GM12878 (cell line): ENCODE results near the gene FADS1. TPM values are rescaled to one million over a fixed set of nuclear protein-coding genes. Genes with fewer than 3 reads are reported as not detected.

Experiments used
- ATAC-seq: fragments of 200-7000 bp; cut with Tn5 transposase; 3 replicates; pipeline ENCODE4 v1.9.1; 2020; ENCODE audit warnings: mild to moderate bottlenecking, moderate library complexity
- BruUV-seq: library from RNA; stranded (reverse); fragments of 400-500 nt; replicated peaks from 2 replicates; lab custom pipeline; 2021; lab: Mats Ljungman, UMichigan
- CTCF ChIA-PET: fragments of 300-600 bp; sonication (Branson Sonifier 250); formaldehyde crosslinking; extraction: SDS; loops from one replicate; lab custom pipeline; 2021; ENCODE audit warnings: inconsistent platforms; lab: Yijun Ruan, JAX
- POLR2A ChIA-PET: fragments of 350-600 bp; formaldehyde crosslinking; extraction: SDS; loops from one replicate; lab custom pipeline; 2021; ENCODE audit warnings: inconsistent platforms; lab: Charles Lee
- RAD21 ChIA-PET: fragments of 300-600 bp; sonication (Branson Sonifier 250); formaldehyde crosslinking; loops from one replicate; lab custom pipeline; 2023; ENCODE audit warnings: antibody characterized with exemption; ENCODE audit not compliant: unreplicated experiment; lab: Charles Lee
- SMC1A ChIA-PET: fragments of 300-600 bp; sonication (Branson Sonifier 250); formaldehyde crosslinking; loops from one replicate; lab custom pipeline; 2023; ENCODE audit not compliant: unreplicated experiment, uncharacterized antibody; lab: Charles Lee
- DNase-seq: peaks from one replicate; pipeline ENCODE4 v3.0.0-alpha.2; 2011; ENCODE audit warnings: low read depth, low spot score
- FAIRE-seq: peaks from 3 replicates; lab custom pipeline; 2011; peaks lifted over from hg19 to GRCh38; lab: Jason Lieb, UNC
- H2AFZ ChIP-seq: 2 replicates; pipeline ENCODE4 v1.6.0; 2011; ENCODE audit warnings: low read depth, low read length, control low read depth; ENCODE audit not compliant: control insufficient read depth
- H3K27ac ChIP-seq: 2 replicates; pipeline ENCODE4 v1.5.1; 2011; ENCODE audit warnings: control low read depth; ENCODE audit not compliant: control insufficient read depth, insufficient read depth
- H3K27me3 ChIP-seq, 2 experiments: replicated peaks in 1 of 2; 2 replicates each; pipeline versions ENCODE4 v1.6.0 to v1.6.1; 2011; ENCODE audit warnings: low read length in 1 of 2; ENCODE audit not compliant: control insufficient read depth in 2 of 2, insufficient read depth in 2 of 2
- H3K36me3 ChIP-seq, 2 experiments: 2 replicates each; pipeline ENCODE4 v1.5.1; 2011; ENCODE audit warnings: low read length in 1 of 2; ENCODE audit not compliant: control insufficient read depth in 2 of 2, insufficient read depth in 2 of 2
- H3K4me1 ChIP-seq: 2 replicates; pipeline ENCODE4 v1.6.1; 2011; ENCODE audit warnings: mild to moderate bottlenecking, low read length, moderate library complexity, mixed read lengths; ENCODE audit not compliant: control insufficient read depth, insufficient read depth
- H3K4me2 ChIP-seq: 2 replicates; pipeline ENCODE4 v1.6.0; 2011; ENCODE audit warnings: control low read depth; ENCODE audit not compliant: control insufficient read depth, insufficient read depth
- H3K4me3 ChIP-seq: fragments of 200-600 bp; sonication (generic); 2 replicates; pipeline ENCODE4 v1.5.1; 2016
- H3K79me2 ChIP-seq: 2 replicates; pipeline ENCODE4 v1.6.0; 2011; ENCODE audit warnings: low read length; ENCODE audit not compliant: control insufficient read depth, insufficient read depth
- H3K9ac ChIP-seq: 2 replicates; pipeline ENCODE4 v1.8.0; 2011; ENCODE audit warnings: low read length, control low read depth, mixed read lengths; ENCODE audit not compliant: control insufficient read depth, insufficient read depth
- H3K9me3 ChIP-seq: replicated peaks from 3 replicates; pipeline ENCODE4 v1.5.1; 2011; ENCODE audit warnings: mild to moderate bottlenecking, low read length; ENCODE audit not compliant: control insufficient read depth, insufficient read depth
- H4K20me1 ChIP-seq: 2 replicates; pipeline ENCODE4 v1.6.0; 2011; ENCODE audit not compliant: control insufficient read depth, insufficient read depth
- ASH2L ChIP-seq: fragments of 300-600, 200-600 bp; sonication (generic); IDR thresholded peaks from 2 replicates; pipeline ENCODE4 v1.6.1; 2017; ENCODE audit warnings: low read depth, mild to moderate bottlenecking, borderline replicate concordance
- BCL11A ChIP-seq: IDR thresholded peaks from 2 replicates; pipeline ENCODE4 v1.6.1; 2011; ENCODE audit warnings: low read depth, low read length
- FOS ChIP-seq: IDR thresholded peaks from 3 replicates; pipeline ENCODE4 v1.6.1; 2011; ENCODE audit warnings: borderline replicate concordance; ENCODE audit not compliant: insufficient read length; ENCODE audit errors: extremely low read depth
- FOXK2 ChIP-seq: fragments of 450-650 bp; IDR thresholded peaks from 2 replicates; pipeline ENCODE4 v1.6.1; 2017; ENCODE audit warnings: mild to moderate bottlenecking, moderate library complexity
- GATAD2B ChIP-seq: fragments of 450-650 bp; conservative IDR thresholded peaks from 2 replicates; pipeline ENCODE4 v1.6.1; 2017; ENCODE audit warnings: low read depth, mild to moderate bottlenecking, moderate library complexity
- HDAC2 ChIP-seq: fragments of 200-600 bp; sonication (generic); IDR thresholded peaks from 2 replicates; pipeline ENCODE4 v1.6.1; 2017
- IRF5 ChIP-seq: fragments of 450-650 bp; IDR thresholded peaks from 2 replicates; pipeline ENCODE4 v1.6.1; 2017; ENCODE audit warnings: borderline replicate concordance
- MLLT1 ChIP-seq: fragments of 450-650 bp; IDR thresholded peaks from 2 replicates; pipeline ENCODE4 v1.6.1; 2016; ENCODE audit warnings: mild to moderate bottlenecking
- MTA3 ChIP-seq: IDR thresholded peaks from 2 replicates; pipeline ENCODE4 v1.6.1; 2012; ENCODE audit warnings: low read length, inconsistent platforms, borderline replicate concordance
- NFYA ChIP-seq: IDR thresholded peaks from 2 replicates; pipeline ENCODE4 v1.6.1; 2011; ENCODE audit warnings: low read depth, mild to moderate bottlenecking, low read length, improper control_type of control experiment, borderline replicate concordance
- NFYB ChIP-seq: IDR thresholded peaks from 2 replicates; pipeline ENCODE4 v1.6.1; 2011; ENCODE audit warnings: low read depth, mild to moderate bottlenecking, low read length, improper control_type of control experiment, moderate library complexity; ENCODE audit not compliant: insufficient read depth
- NR2C2 ChIP-seq: IDR thresholded peaks from 2 replicates; pipeline ENCODE4 v1.6.1; 2011; ENCODE audit warnings: borderline replicate concordance, low read depth; ENCODE audit not compliant: control insufficient read depth, insufficient read length
- NR2F1 ChIP-seq: fragments of 450-650 bp; conservative IDR thresholded peaks from 2 replicates; pipeline ENCODE4 v1.6.1; 2017; ENCODE audit warnings: mild to moderate bottlenecking
- POLR2A ChIP-seq: IDR thresholded peaks from 2 replicates; pipeline ENCODE4 v1.6.1; 2011; ENCODE audit warnings: low read depth, mild to moderate bottlenecking, low read length
- POU2F2 ChIP-seq: IDR thresholded peaks from 3 replicates; pipeline ENCODE4 v1.6.1; 2011; ENCODE audit warnings: low read depth, mild to moderate bottlenecking, low read length, borderline replicate concordance
- RUNX3 ChIP-seq: IDR thresholded peaks from 2 replicates; pipeline ENCODE4 v1.6.1; 2012; ENCODE audit warnings: low read length, inconsistent platforms
- SMAD5 ChIP-seq: IDR thresholded peaks from 2 replicates; pipeline ENCODE4 v1.6.1; 2016; ENCODE audit warnings: antibody characterized with exemption, low read depth
- TCF12 ChIP-seq: IDR thresholded peaks from 2 replicates; pipeline ENCODE4 v1.6.1; 2011; ENCODE audit warnings: low read depth, mild to moderate bottlenecking, low read length
- YY1 ChIP-seq: IDR thresholded peaks from 2 replicates; pipeline ENCODE4 v1.6.1; 2011; ENCODE audit warnings: low read depth, mild to moderate bottlenecking, low read length
- ZBTB33 ChIP-seq: fragments of 450-650 bp; IDR thresholded peaks from 2 replicates; pipeline ENCODE4 v1.6.1; 2017; ENCODE audit warnings: mild to moderate bottlenecking
- ZNF207 ChIP-seq: fragments of 450-650 bp; IDR thresholded peaks from 2 replicates; pipeline ENCODE4 v1.6.1; 2014; ENCODE audit warnings: antibody characterized with exemption, mild to moderate bottlenecking, borderline replicate concordance
- WGBS: methylation state at CpG from one replicate; pipeline ENCODE4 v1.1.6; 2016; ENCODE audit warnings: low lambda C conversion rate; ENCODE audit not compliant: insufficient replicate concordance, insufficient coverage; ENCODE audit errors: missing lambda C conversion rate; 5-methylcytosine and 5-hydroxymethylcytosine counted together
- in situ Hi-C: fragments of 300-500 bp; cut with MboI; formaldehyde crosslinking; loops from 9 replicates; pipeline ENCODE4 v1.14.3; 2018; ENCODE audit warnings: mixed read lengths
- intact Hi-C: fragments of 100-400 bp; cut with micrococcal nuclease; formaldehyde crosslinking; loops from one replicate; pipeline ENCODE4 v1.14.2; 2022; ENCODE audit not compliant: unreplicated experiment
- polyA plus RNA-seq, 11 experiments: library from polyadenylated mRNA; depleted of rRNA in 4 of 11; unstranded in 6 of 11; stranded (reverse) in 5 of 11; fragments of >200 nt; fragmentation: Nextera tagmentation in 4 of 11; fragmentation: Illumina TruSeq in 1 of 11; extraction: Ambion mirVana in 4 of 11; extraction: Trizol in 1 of 11; gene quantifications; 1 replicate in 1 of 11; 2 replicates in 10 of 11; pipeline versions ENCODE4 v1.2.1 to v1.2.3, GENCODE V29; 2011 to 2016; ENCODE audit warnings: inconsistent platforms in 2 of 11, missing spikeins in 2 of 11, low read depth in 1 of 11
- total RNA-seq, 4 experiments: library from RNA; depleted of rRNA in 3 of 4; stranded (reverse); fragments of >200 nt in 3 of 4; fragmentation: Illumina TruSeq in 1 of 4; extraction: Trizol in 1 of 4; gene quantifications; 2 replicates each; pipeline versions ENCODE4 v1.2.1 to v1.2.3, GENCODE V29; 2013 to 2021

Gene FADS1
- total and polyA plus RNA-seq, 10 of the 15 experiments (the other 5 are each of a cell fraction or from before 2014, with no cell fraction given) = 8.8 to 73.9 (median 39.0) TPM

GRCh38 chr11:61814247-61814957 is 2.4 kb downstream of the FADS1 start:
- H4K20me1 ChIP-seq = no peaks in the 10 kb centered on the region
- no peaks in the 10 kb centered on the region for H3K27me3 ChIP-seq
- ChIA-PET SMC1A (interaction anchor here (0.9 to 5.1 kb wide), 10 partner anchors 9 to 268 kb away, joined by 3 to 67 read pairs (median 8); partner anchors contain the start of gene FADS2), POLR2A (interaction anchor here (0.6 to 9.9 kb wide), 16 partner anchors 8 to 456 kb away, joined by 3 to 167 read pairs (median 6); partner anchors contain the start of genes FADS2, FEN1, FTH1 and TMEM258), RAD21 (interaction anchor here (1.0 to 5.4 kb wide), 14 partner anchors 8 to 294 kb away, joined by 3 to 51 read pairs (median 5); partner anchors contain the start of genes FADS2, FEN1 and TMEM258), CTCF (interaction anchor here (1.0 to 10.8 kb wide), 16 partner anchors 10 to 293 kb away, joined by 3 to 141 read pairs (median 6); partner anchors contain the start of gene FADS2)
- FAIRE-seq (no peak), DNase-seq (no peak), ATAC-seq (peak; percentile 37)
- H3K36me3 ChIP-seq = peaks cover 0 to 5% of the 10 kb centered on the region in 2 experiments; a peak in 2 of 4 replicates
- BruUV-seq = TSS peak; percentile 69
- peak overlapping the region; percentile 89 for H3K9ac ChIP-seq
- no peaks in the 10 kb centered on the region for H3K9me3 ChIP-seq
- peaks cover 3% of the 10 kb centered on the region; the same call in 1 of the 2 replicates for H3K4me1 ChIP-seq
- H2AFZ ChIP-seq = peak overlapping the region; percentile 82
- peaks cover 21% of the 10 kb centered on the region for H3K79me2 ChIP-seq
- H3K4me2 ChIP-seq = peak overlapping the region; percentile 95
- intact Hi-C loops = no loop called here
- peak overlapping the region; percentile 81 for H3K4me3 ChIP-seq
- H3K27ac ChIP-seq = peak overlapping the region; percentile 87
- in situ Hi-C loops = no loop called here
- WGBS = 90% methylated on average over 16 of the region's 16 CpGs
- TF ChIP-seq HDAC2 (no peak), FOXK2 (no peak), MTA3 (no peak), ZNF207 (no peak), NFYA (no peak; the same call in 1 of the 2 replicates), MLLT1 (peak; percentile 81), GATAD2B (no peak), NR2F1 (no peak), NR2C2 (no peak), TCF12 (no peak), RUNX3 (no peak), ZBTB33 (peak; percentile 61; the same call in 1 of the 2 replicates), NFYB (peak; percentile 95), ASH2L (no peak), IRF5 (no peak), FOS (peak; percentile 8), YY1 (no peak), BCL11A (no peak), POU2F2 (no peak), POLR2A (no peak), SMAD5 (peak; percentile 12; the same call in 1 of the 2 replicates)
